ENCODE measurements around the gene TRIM47. TPM values are rescaled to one million over a fixed set of nuclear protein-coding genes. Genes with fewer than 3 reads are reported as not detected.

TRIM47 gene
- total RNA-seq, 1 experiment from 2014 or later: 6.9 TPM

GRCh38 chr17:75906143-75906884, 27.9 kb upstream of the TRIM47 start:
- no peaks in the 10 kb centered on the region for H3K4me1 ChIP-seq (ENCODE audit: insufficient read depth, low read length)
- H3K23me2 ChIP-seq (ENCODE audit: insufficient read length, low read depth, low read length, poor library complexity, severe bottlenecking): peaks cover 5% of the 10 kb centered on the region
- Mint-ChIP-seq H3K27ac (no peak overlapping the region; a peak in 1 of 7 replicates), H3K4me3 (peak overlapping the region in 1 of 2 experiments; percentile 50; a peak in 2 of 5 replicates), H3K9me3 (no peaks in the 10 kb centered on the region), H3K27me3 (ENCODE audit: low read depth) (no peaks in the 10 kb centered on the region), H3K36me3 (ENCODE audit: insufficient read depth in 1 of 3, low read depth in 3 of 3) (peaks cover 9 to 14% (median 12%) of the 10 kb centered on the region in 3 experiments; a peak in 6 of 7 replicates), H3K4me1 (peaks cover 5 to 8% of the 10 kb centered on the region in 2 experiments; a peak in 2 of 4 replicates)
- no peak overlapping the region for H3K14ac ChIP-seq (ENCODE audit: insufficient read depth, low read length)
- H4K8ac ChIP-seq (replicated peaks; ENCODE audit: insufficient read length, low read depth, low read length): no peak overlapping the region
- no peak overlapping the region for H3K18ac ChIP-seq (ENCODE audit: insufficient read length, low read depth, low read length)
- H4K20me1 ChIP-seq (ENCODE audit: control insufficient read depth, insufficient read depth, insufficient read length): no peaks in the 10 kb centered on the region
- H3K23ac ChIP-seq (ENCODE audit: insufficient read length, low read depth, low read length): no peak overlapping the region
- H3K9me3 ChIP-seq (ENCODE audit: control insufficient read depth, low read depth, low read length): no peaks in the 10 kb centered on the region
- H2AK5ac ChIP-seq (ENCODE audit: insufficient read length, low read length): no peak overlapping the region
- no peaks in the 10 kb centered on the region for H3K79me1 ChIP-seq (ENCODE audit: insufficient read depth, low read depth, low read length, poor library complexity, severe bottlenecking)
- H3K27me3 ChIP-seq (ENCODE audit: insufficient read depth, low read length): no peaks in the 10 kb centered on the region
- no peak overlapping the region for H2BK120ac ChIP-seq (ENCODE audit: low read depth, low read length, poor library complexity, severe bottlenecking)
- no peak overlapping the region for H2AFZ ChIP-seq (ENCODE audit: low read length)
- H4K91ac ChIP-seq (ENCODE audit: insufficient read length, low read depth, low read length): no peak overlapping the region
- H2BK12ac ChIP-seq (ENCODE audit: insufficient read length, low read depth, low read length): no peak overlapping the region
- H2BK5ac ChIP-seq (ENCODE audit: insufficient read length, low read length): no peak overlapping the region
- WGBS (ENCODE audit: extremely low coverage, insufficient read length, low lambda C conversion rate): no CpG with 5 or more reads among the region's 10 CpGs
- no peak for TF ChIP-seq CTCF (conservative IDR thresholded peaks at IDR 0.05)
- no peak overlapping the region for H3K27ac ChIP-seq (ENCODE audit: insufficient read length, low read depth, low read length)
- DNase-seq: no peak
- H3K4me2 ChIP-seq (ENCODE audit: insufficient read depth, insufficient read length, low read length): no peak overlapping the region
- no peak overlapping the region for H2BK15ac ChIP-seq (ENCODE audit: low read depth, low read length)
- no peak overlapping the region for H3K4ac ChIP-seq (ENCODE audit: low read depth, low read length)
- no peak overlapping the region for H3T11ph ChIP-seq (ENCODE audit: low read length)
- H3K9ac ChIP-seq (ENCODE audit: extremely low read depth, insufficient read length, low read length): no peak overlapping the region
- no peaks in the 10 kb centered on the region for H3K79me2 ChIP-seq (ENCODE audit: insufficient read depth, low read length)
- no peak overlapping the region for H2BK20ac ChIP-seq (ENCODE audit: low read depth, low read length, poor library complexity, severe bottlenecking)
- no peak overlapping the region for H4K5ac ChIP-seq (ENCODE audit: insufficient read length, low read depth, low read length)
- H3K56ac ChIP-seq (ENCODE audit: insufficient read length, low read depth, low read length): no peak overlapping the region

All from H9 (cell line).